Calu3 (cell line): ENCODE data around the gene SETBP1. TPM values are rescaled to one million over a fixed set of nuclear protein-coding genes. Genes with fewer than 3 reads are reported as not detected.

Source experiments
- BruUV-seq: library from RNA; stranded (reverse); fragments of 400-500 nt; replicated peaks from 2 replicates; lab custom pipeline; 2021; lab: Mats Ljungman, UMichigan
- CTCF ChIA-PET: fragments of 300-600 bp; sonication (Branson Sonifier 250); formaldehyde crosslinking; loops from one replicate; lab custom pipeline; 2022; ENCODE audit warnings: antibody characterized with exemption; lab: Charles Lee
- DNase-seq: peaks from one replicate; pipeline ENCODE4 v3.0.0; 2022
- H3K27ac Mint-ChIP-seq: one replicate; pipeline ENCODE4 v1.8.0; 2022; ENCODE audit warnings: mixed read lengths; ENCODE audit not compliant: unreplicated experiment
- H3K27me3 Mint-ChIP-seq: one replicate; pipeline ENCODE4 v1.8.0; 2022; ENCODE audit warnings: mixed read lengths; ENCODE audit not compliant: unreplicated experiment
- H3K36me3 Mint-ChIP-seq: one replicate; pipeline ENCODE4 v1.8.0; 2022; ENCODE audit warnings: mild to moderate bottlenecking, moderate library complexity, mixed read lengths; ENCODE audit not compliant: insufficient read depth, unreplicated experiment
- H3K4me1 Mint-ChIP-seq: one replicate; pipeline ENCODE4 v1.8.0; 2022; ENCODE audit warnings: mild to moderate bottlenecking, low read depth, mixed read lengths; ENCODE audit not compliant: unreplicated experiment
- H3K4me3 Mint-ChIP-seq: one replicate; pipeline ENCODE4 v1.8.0; 2022; ENCODE audit warnings: mild to moderate bottlenecking, low read depth, moderate library complexity, mixed read lengths; ENCODE audit not compliant: unreplicated experiment
- H3K9me3 Mint-ChIP-seq: one replicate; pipeline ENCODE4 v1.8.0; 2022; ENCODE audit warnings: low read depth, mixed read lengths; ENCODE audit not compliant: unreplicated experiment
- CTCF ChIP-seq: fragments of 200-600 bp; IDR thresholded peaks from one replicate; pipeline ENCODE4 v1.8.0; 2022; ENCODE audit warnings: antibody characterized with exemption; ENCODE audit not compliant: unreplicated experiment
- intact Hi-C: fragments of 100-400 bp; cut with micrococcal nuclease; formaldehyde crosslinking; loops from one replicate; pipeline ENCODE4 v1.10.0; 2022; ENCODE audit not compliant: unreplicated experiment
- total RNA-seq: library from RNA; stranded (reverse); gene quantifications from 2 replicates; pipeline ENCODE4 v1.2.3, GENCODE V29; 2022

The SETBP1 gene
- total RNA-seq, 1 experiment from 2014 or later, result 6.0 TPM

GRCh38 chr18:44766450-44766849, 85.8 kb downstream of the SETBP1 start:
- no peak for DNase-seq
- no peak overlapping the region for H3K4me3 Mint-ChIP-seq
- H3K9me3 Mint-ChIP-seq, result no peaks in the 10 kb centered on the region
- H3K36me3 Mint-ChIP-seq, result no peaks in the 10 kb centered on the region
- H3K4me1 Mint-ChIP-seq, result peaks cover 21% of the 10 kb centered on the region
- H3K27me3 Mint-ChIP-seq, result no peaks in the 10 kb centered on the region
- CTCF ChIA-PET, result no interaction called here
- no peak for TF ChIP-seq CTCF
- H3K27ac Mint-ChIP-seq, result no peak overlapping the region
- BruUV-seq, result no TSS peak
- intact Hi-C loops, result no loop called here

- Mint-ChIP-seq H3K27me3 (no peaks in the 10 kb centered on the region), H3K4me1 (peaks cover 17% of the 10 kb centered on the region), H3K27ac (no peak overlapping the region), H3K4me3 (no peak overlapping the region), H3K9me3 (no peaks in the 10 kb centered on the region), H3K36me3 (no peaks in the 10 kb centered on the region)
- DNase-seq, result no peak
- CTCF ChIA-PET, result interaction anchor here (1.0 kb wide), 1 partner anchor 116 kb away, joined by 3 read pairs; no protein-coding TSS in a partner anchor
- BruUV-seq, result no TSS peak
- intact Hi-C loops, result no loop called here
- TF ChIP-seq CTCF, result no peak
Observed at GRCh38 chr18:44767807-44768206, 87.1 kb downstream of the SETBP1 start.

GRCh38 chr18:44770641-44771040, 90.0 kb downstream of the SETBP1 start:
- intact Hi-C loops, result no loop called here
- peaks cover 14% of the 10 kb centered on the region for H3K4me1 Mint-ChIP-seq
- H3K27ac Mint-ChIP-seq, result no peak overlapping the region

GRCh38 chr18:44771572-44771955, 90.9 kb downstream of the SETBP1 start:
- H3K4me1 Mint-ChIP-seq, result peaks cover 14% of the 10 kb centered on the region
- intact Hi-C loops, result no loop called here

More at GRCh38 chr18:44770641-44771040, 90.0 kb downstream of the SETBP1 start:
- no peaks in the 10 kb centered on the region for H3K9me3 Mint-ChIP-seq
- no peak overlapping the region for H3K4me3 Mint-ChIP-seq
- DNase-seq, result no peak
- H3K27me3 Mint-ChIP-seq, result no peaks in the 10 kb centered on the region
- no TSS peak for BruUV-seq
- CTCF ChIA-PET, result no interaction called here
- no peak for TF ChIP-seq CTCF
- H3K36me3 Mint-ChIP-seq, result no peaks in the 10 kb centered on the region

More at GRCh38 chr18:44771572-44771955, 90.9 kb downstream of the SETBP1 start:
- BruUV-seq, result no TSS peak
- Mint-ChIP-seq H3K27ac (no peak overlapping the region), H3K9me3 (no peaks in the 10 kb centered on the region), H3K27me3 (no peaks in the 10 kb centered on the region), H3K36me3 (no peaks in the 10 kb centered on the region), H3K4me3 (no peak overlapping the region)
- CTCF ChIA-PET, result no interaction called here
- no peak for DNase-seq
- no peak for TF ChIP-seq CTCF
